Uterus (tissue), 4 donors: ENCODE measurements around the gene PPM1A. TPM values are rescaled to one million over a fixed set of nuclear protein-coding genes. Genes with fewer than 3 reads are reported as not detected.

ENCODE experiments used
- DNase-seq, 2 donors: peaks; one replicate each; pipeline ENCODE4 v3.0.0-alpha.2; 2019 to 2020
- H3K27ac ChIP-seq, 2 donors: fragments of 200-600 bp; sonication (generic); 1 replicate in 1 of 2; 2 replicates in 1 of 2; pipeline ENCODE4 v1.5.1; 2016 to 2018
- H3K27me3 ChIP-seq, 2 donors: fragments of 200-600 bp; sonication (generic); one replicate each; pipeline ENCODE4 v1.5.1; 2018 to 2019; ENCODE audit warnings: control low read depth in 1 of 2
- H3K36me3 ChIP-seq, 2 donors: fragments of 200-600 bp; sonication (generic); one replicate each; pipeline ENCODE4 v1.5.1; 2019; ENCODE audit warnings: control low read depth in 1 of 2
- H3K4me1 ChIP-seq, 2 donors: fragments of 200-600 bp; sonication (generic); one replicate each; pipeline ENCODE4 v1.5.1; 2018 to 2019; ENCODE audit warnings: control low read depth in 1 of 2
- H3K4me3 ChIP-seq, 2 donors: fragments of 200-600 bp; sonication (generic); 1 replicate in 1 of 2; 2 replicates in 1 of 2; pipeline ENCODE4 v1.5.1; 2018 to 2019; ENCODE audit warnings: mild to moderate bottlenecking in 1 of 2
- H3K9me3 ChIP-seq, 2 donors: fragments of 200-600 bp; sonication (generic); one replicate each; pipeline ENCODE4 v1.5.1; 2019; ENCODE audit warnings: control low read depth in 1 of 2
- POLR2A ChIP-seq, 2 donors: fragments of 450-650 bp; IDR thresholded peaks; one replicate each; pipeline ENCODE4 v1.6.1; 2016; ENCODE audit warnings: antibody characterized with exemption in 2 of 2, mild to moderate bottlenecking in 1 of 2, moderate library complexity in 1 of 2
- intact Hi-C: fragments of 100-400 bp; cut with DNase I; formaldehyde crosslinking; loops from one replicate; pipeline ENCODE4 v1.15.1; 2023; ENCODE audit warnings: low total_unique reads
- total RNA-seq, 4 donors: library from RNA; depleted of rRNA in 3 of 4; stranded (reverse); fragments of >200 nt in 3 of 4; gene quantifications; one replicate each; pipeline versions ENCODE4 v1.1.0 to v1.2.4, GENCODE V29; 2014 to 2023
- TF ChIP-seq, protein P1 (sequence below), 4 experiments: fragments of 200-600 bp in 2 of 4; fragments of 450-650 bp in 2 of 4; sonication (generic) in 2 of 4; IDR thresholded peaks; one replicate each; pipeline ENCODE4 v1.5.1; 2016 to 2019; ENCODE audit warnings: antibody characterized with exemption in 4 of 4, mild to moderate bottlenecking in 2 of 4, moderate library complexity in 1 of 4
- donor health status: DM: yes; HTN: yes; CAD: no.

PPM1A gene
- total RNA-seq, 4 donors from 2014 or later = 32.0 to 77.1 (median 52.8) TPM

DNA sequence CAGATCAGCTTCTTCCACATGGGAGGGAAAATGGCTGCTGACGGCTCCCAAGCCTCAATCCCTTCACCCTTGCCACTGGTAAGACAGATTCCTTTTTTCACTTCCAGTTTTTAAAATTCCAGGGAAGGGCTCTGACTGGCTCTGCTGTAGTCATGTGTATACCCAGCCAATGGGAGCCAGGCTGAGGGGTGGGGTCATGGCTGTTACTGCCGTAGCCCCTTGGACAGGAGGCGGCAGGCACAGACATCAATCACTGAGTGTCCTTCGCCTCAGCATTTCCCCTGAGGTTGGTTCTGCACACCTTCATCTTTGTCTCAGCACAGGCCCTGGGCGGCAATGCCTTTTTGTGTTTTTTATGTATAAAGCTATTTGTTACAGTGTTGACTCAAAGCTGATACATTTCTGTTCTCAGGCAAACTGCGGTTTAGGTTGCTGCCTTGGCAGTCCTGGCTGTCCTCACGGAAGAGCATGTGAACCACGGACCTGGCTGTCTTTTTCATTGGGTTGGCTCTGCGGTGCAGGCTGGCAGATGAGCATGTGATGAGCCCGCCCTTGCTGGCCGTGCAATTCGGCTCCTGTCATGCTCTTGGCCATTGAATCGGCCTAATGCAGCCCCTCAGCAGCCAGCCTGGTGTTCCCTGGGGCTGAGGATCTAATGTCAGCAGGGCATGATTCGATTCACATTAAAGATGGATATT is 74.3 kb downstream of the PPM1A start:
- no peak overlapping the region for H3K27ac ChIP-seq
- no peak overlapping the region for H3K4me3 ChIP-seq
- intact Hi-C loops = no loop called here
- DNase-seq = no peak
- TF ChIP-seq, protein P1, sequence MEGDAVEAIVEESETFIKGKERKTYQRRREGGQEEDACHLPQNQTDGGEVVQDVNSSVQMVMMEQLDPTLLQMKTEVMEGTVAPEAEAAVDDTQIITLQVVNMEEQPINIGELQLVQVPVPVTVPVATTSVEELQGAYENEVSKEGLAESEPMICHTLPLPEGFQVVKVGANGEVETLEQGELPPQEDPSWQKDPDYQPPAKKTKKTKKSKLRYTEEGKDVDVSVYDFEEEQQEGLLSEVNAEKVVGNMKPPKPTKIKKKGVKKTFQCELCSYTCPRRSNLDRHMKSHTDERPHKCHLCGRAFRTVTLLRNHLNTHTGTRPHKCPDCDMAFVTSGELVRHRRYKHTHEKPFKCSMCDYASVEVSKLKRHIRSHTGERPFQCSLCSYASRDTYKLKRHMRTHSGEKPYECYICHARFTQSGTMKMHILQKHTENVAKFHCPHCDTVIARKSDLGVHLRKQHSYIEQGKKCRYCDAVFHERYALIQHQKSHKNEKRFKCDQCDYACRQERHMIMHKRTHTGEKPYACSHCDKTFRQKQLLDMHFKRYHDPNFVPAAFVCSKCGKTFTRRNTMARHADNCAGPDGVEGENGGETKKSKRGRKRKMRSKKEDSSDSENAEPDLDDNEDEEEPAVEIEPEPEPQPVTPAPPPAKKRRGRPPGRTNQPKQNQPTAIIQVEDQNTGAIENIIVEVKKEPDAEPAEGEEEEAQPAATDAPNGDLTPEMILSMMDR (IDR thresholded peaks at IDR 0.05) = no peak
- no peak for TF ChIP-seq POLR2A (IDR thresholded peaks at IDR 0.05)
- H3K36me3 ChIP-seq = no peaks in the 10 kb centered on the region
- H3K4me1 ChIP-seq = no peaks in the 10 kb centered on the region
- no peaks in the 10 kb centered on the region for H3K9me3 ChIP-seq
- no peaks in the 10 kb centered on the region for H3K27me3 ChIP-seq

DNA sequence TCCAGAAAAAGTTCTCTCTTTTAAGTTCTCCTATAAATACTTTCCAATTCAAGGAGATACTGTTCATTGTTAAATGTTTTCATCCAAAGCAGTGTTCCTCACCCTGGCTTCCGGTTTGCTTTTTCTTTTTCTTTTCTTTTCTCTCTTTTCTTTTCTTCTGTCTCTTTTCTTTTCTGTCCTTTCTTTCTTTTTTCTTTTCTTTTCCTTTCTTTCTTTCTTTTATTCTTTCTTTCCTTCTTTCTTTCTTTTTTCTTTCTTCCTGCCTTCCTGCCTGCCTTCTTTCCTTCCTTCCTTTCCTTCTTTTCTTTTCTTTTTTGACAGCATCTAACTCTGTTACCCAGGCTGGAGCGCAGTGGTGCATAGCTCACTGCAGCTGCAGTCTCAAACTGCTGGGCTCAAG is 75.8 kb downstream of the PPM1A start:
- intact Hi-C loops = no loop called here
- H3K36me3 ChIP-seq = no peaks in the 10 kb centered on the region
- H3K9me3 ChIP-seq = no peaks in the 10 kb centered on the region
- H3K27me3 ChIP-seq = no peaks in the 10 kb centered on the region
- no peak overlapping the region for H3K27ac ChIP-seq
- no peak for TF ChIP-seq POLR2A (IDR thresholded peaks at IDR 0.05)
- TF ChIP-seq, protein P1 (IDR thresholded peaks at IDR 0.05) = no peak
- no peak overlapping the region for H3K4me3 ChIP-seq
- no peak for DNase-seq
- H3K4me1 ChIP-seq = no peaks in the 10 kb centered on the region

DNA sequence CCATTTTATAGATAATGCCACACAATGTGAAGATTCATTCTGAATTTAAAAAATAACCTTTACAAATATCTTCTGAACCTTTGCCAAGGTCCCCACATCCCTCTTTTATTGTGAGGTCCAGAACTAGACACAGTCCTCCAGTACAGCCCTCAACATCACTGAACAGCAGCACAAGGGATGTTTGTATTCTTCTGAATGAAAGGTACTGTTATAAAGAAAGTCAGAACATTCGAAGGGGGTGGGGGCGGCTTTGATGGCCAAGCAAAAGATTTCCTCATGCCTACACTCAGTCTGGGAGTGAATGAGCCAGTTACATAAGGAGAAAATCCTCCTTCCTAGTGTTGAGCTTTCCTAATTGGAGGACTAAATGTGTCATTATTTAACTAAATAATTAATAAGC is 77.3 kb downstream of the PPM1A start:
- H3K4me1 ChIP-seq = no peaks in the 10 kb centered on the region
- H3K9me3 ChIP-seq = no peaks in the 10 kb centered on the region
- no peak overlapping the region for H3K27ac ChIP-seq
- no peak overlapping the region for H3K4me3 ChIP-seq
- no peak for DNase-seq
- no peaks in the 10 kb centered on the region for H3K27me3 ChIP-seq
- intact Hi-C loops = no loop called here
- H3K36me3 ChIP-seq = no peaks in the 10 kb centered on the region
- TF ChIP-seq POLR2A (IDR thresholded peaks at IDR 0.05) = no peak
- TF ChIP-seq, protein P1 (IDR thresholded peaks at IDR 0.05) = no peak

DNA sequence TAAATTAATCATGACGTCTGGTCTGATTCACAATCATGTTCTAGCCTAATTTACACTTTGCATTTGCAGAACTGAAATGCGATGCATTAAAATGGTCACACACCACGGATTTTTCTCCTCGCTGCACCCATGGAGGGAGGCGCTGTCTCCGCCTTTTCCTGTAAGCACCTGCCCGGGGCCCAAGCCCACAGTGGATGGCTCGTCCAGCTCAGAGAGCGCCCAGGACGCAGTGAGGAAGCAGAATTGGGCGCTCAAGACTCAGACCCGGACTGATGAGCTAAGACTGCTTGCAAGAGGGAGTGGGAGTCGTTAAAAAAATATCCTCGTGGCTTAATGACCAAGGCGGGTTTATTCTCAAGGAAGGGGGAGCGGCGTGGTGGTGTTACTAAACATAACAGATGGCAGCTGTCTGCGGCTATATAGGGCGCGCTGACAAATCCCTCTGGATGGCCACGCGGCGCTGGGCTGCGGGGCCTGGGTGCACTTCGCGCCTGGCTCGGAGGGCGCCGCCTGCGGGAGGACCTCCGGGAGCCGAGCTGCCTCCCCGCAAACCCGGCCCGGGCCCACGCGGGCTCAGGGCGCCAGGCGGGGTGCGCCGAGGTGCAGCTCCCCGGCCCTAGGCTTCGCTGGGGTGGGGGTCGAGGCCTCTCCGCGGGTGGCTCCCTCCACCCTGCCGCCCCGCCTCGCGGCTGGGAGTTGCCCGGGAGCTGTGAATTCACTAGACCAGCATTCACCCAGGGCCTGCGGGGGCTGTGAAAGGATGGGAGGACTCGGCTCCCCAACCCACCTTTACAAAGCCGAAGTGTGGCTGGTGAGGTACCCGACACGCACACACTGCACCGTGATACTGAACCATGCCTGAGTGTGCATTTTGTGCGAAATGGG is 78.7 kb downstream of the PPM1A start:
- peak in 1 of 2 donors; percentile 43 for DNase-seq
- intact Hi-C loops = no loop called here
- H3K4me3 ChIP-seq = peak overlapping the region; percentile 18 to 20
- no peak overlapping the region for H3K27ac ChIP-seq
- no peaks in the 10 kb centered on the region for H3K27me3 ChIP-seq
- no peaks in the 10 kb centered on the region for H3K9me3 ChIP-seq
- no peak for TF ChIP-seq POLR2A (IDR thresholded peaks at IDR 0.05)
- TF ChIP-seq, protein P1 (IDR thresholded peaks at IDR 0.05) = no peak
- no peaks in the 10 kb centered on the region for H3K36me3 ChIP-seq
- no peaks in the 10 kb centered on the region for H3K4me1 ChIP-seq

DNA sequence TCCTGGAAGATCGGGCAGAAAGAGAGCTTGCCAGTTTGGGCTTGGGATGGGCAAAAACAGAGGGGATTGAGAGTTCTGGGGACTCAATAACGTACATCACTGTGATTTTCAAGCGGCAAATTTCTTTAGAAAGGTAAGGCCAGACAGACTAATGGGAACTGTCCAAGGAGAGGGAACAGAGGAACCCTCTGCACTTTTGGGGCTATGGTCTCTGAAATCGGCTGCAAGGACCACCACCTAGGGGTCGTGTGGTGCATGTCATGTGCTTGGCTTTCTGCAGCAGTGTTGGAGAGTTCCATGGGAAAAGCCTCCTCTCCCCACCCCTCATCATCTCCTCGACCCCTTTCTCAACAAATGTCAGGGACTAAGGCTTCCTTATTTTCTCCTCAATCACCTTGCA is 79.6 kb downstream of the PPM1A start:
- H3K4me3 ChIP-seq = no peak overlapping the region
- intact Hi-C loops = no loop called here
- H3K9me3 ChIP-seq = no peaks in the 10 kb centered on the region
- H3K27me3 ChIP-seq = no peaks in the 10 kb centered on the region
- no peaks in the 10 kb centered on the region for H3K36me3 ChIP-seq
- H3K27ac ChIP-seq = no peak overlapping the region
- no peaks in the 10 kb centered on the region for H3K4me1 ChIP-seq
- DNase-seq = no peak
- TF ChIP-seq, protein P1 (IDR thresholded peaks at IDR 0.05) = no peak
- TF ChIP-seq POLR2A (IDR thresholded peaks at IDR 0.05) = no peak
